GM12874 (cell line): ENCODE data around the gene SCAP.

Source experiments
- TF ChIP-seq, protein P1 (sequence below): IDR thresholded peaks from 2 replicates; pipeline ENCODE4 v1.5.1; 2011; ENCODE audit warnings: low read depth, mild to moderate bottlenecking, control low read depth, low read length, moderate library complexity; ENCODE audit not compliant: insufficient read depth

Gene SCAP

DNA sequence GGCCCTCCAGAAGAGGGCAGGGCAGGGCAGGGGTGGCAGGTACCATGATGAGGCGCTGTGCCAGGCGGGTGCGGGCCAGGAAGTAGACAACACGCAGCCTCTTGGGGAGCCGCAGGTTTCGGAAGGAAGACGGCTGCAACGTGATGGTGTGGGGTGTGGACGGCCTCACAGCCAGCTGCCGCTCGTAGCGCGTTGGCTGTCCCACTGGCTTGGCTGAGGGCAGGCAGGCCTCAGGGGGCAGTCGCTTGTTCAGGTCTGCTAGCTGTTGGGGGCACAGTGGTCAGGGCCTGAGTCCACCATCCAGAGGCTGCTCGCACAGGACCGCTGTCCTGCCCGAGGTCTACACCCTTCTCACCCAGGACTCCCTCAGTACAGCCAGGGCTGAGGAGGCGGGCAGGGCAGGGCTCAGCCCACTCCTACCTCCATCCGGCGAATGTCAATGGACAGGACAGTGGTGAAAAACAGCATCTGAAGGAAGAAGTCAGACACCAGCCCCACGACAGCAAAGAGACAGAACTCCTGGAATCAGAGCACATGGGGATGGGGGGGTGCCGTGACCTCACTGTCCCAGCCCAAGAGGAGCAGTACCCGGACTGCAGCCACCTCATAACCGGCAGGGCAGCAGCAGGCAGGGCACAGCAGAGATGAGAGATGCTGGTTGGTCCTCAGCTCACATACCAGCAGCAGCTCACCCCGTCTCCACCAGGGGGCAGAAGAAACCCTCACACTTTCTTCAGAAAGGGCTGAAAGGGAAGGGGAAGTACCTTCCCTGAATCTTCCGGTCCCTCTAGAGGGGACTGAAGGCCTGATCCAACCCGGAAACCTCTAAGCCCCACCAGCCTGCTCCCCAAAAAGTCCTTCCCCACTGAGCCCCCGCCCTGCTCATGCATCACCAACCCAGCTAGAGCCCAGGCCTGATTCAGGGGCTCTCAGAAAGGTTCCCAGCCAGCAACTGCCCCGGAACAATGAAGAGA lies 54.9 kb downstream of the SCAP start:
- TF ChIP-seq, protein P1, sequence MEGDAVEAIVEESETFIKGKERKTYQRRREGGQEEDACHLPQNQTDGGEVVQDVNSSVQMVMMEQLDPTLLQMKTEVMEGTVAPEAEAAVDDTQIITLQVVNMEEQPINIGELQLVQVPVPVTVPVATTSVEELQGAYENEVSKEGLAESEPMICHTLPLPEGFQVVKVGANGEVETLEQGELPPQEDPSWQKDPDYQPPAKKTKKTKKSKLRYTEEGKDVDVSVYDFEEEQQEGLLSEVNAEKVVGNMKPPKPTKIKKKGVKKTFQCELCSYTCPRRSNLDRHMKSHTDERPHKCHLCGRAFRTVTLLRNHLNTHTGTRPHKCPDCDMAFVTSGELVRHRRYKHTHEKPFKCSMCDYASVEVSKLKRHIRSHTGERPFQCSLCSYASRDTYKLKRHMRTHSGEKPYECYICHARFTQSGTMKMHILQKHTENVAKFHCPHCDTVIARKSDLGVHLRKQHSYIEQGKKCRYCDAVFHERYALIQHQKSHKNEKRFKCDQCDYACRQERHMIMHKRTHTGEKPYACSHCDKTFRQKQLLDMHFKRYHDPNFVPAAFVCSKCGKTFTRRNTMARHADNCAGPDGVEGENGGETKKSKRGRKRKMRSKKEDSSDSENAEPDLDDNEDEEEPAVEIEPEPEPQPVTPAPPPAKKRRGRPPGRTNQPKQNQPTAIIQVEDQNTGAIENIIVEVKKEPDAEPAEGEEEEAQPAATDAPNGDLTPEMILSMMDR = peak; percentile 95

DNA sequence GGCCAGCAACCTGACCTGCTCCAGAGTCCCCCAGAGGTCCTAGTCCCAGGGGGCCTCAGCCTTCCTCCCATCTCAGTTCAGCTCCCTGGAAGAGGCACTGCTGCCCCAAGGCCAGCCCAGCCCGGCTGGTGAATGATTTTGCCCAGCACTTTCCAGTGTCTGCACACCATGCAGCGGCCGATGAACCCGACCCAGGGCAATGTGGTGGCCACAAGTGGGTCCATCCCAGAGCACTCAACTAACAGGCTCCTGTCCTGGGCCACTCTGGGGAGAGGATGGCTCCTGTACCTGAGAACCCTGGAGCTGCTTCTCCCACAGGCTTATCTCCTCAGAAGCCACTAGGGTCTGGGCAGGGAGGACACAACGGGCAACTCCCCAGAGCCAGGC lies 55.7 kb downstream of the SCAP start:
- TF ChIP-seq, protein P1 = no peak

DNA sequence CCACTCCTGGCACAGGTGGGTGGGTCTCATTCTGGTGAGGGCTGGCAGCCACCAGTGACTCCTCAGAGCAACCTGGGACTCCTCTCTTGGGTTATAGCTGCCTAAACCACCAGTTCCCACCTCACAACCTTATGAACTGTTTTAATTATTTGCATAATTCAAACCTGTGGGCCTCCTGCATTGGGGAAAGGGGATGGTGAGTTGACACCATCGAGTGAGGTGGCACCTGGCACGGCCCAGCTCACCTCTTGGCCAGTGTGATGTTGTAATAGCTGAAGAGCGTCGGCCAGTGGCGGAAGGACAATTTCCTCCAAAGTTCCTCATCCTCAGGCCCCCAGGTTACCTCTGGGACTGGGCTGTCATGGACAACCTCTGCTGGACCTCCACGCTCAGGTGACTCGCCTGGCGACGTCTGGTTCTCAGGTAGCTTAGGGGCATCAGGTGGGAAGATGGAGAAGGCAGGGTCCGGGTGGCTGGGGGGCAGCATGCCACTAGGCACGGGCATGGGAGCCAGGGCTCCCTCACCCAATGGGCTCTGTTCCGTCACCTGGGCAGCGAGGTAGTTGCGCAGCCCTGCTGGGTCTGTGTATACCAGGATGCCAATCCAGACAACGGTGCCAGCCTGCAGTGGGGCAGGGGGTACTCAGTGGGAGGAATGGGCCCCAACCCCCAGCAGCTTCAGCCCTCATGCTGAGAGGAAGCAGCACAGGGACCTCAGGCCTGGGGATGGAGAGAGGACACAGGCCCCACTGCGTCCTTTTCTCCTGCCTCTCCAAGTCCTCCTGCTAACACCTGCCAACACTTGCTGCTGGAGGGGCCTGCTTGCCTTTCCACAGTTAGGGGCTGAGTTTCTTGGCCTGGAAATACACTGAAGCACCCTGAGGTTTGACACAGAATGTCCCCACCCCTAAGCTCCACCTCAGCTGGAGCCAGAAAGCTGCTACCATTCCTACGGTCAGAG lies 56.4 kb downstream of the SCAP start:
- TF ChIP-seq, protein P1 = no peak

DNA sequence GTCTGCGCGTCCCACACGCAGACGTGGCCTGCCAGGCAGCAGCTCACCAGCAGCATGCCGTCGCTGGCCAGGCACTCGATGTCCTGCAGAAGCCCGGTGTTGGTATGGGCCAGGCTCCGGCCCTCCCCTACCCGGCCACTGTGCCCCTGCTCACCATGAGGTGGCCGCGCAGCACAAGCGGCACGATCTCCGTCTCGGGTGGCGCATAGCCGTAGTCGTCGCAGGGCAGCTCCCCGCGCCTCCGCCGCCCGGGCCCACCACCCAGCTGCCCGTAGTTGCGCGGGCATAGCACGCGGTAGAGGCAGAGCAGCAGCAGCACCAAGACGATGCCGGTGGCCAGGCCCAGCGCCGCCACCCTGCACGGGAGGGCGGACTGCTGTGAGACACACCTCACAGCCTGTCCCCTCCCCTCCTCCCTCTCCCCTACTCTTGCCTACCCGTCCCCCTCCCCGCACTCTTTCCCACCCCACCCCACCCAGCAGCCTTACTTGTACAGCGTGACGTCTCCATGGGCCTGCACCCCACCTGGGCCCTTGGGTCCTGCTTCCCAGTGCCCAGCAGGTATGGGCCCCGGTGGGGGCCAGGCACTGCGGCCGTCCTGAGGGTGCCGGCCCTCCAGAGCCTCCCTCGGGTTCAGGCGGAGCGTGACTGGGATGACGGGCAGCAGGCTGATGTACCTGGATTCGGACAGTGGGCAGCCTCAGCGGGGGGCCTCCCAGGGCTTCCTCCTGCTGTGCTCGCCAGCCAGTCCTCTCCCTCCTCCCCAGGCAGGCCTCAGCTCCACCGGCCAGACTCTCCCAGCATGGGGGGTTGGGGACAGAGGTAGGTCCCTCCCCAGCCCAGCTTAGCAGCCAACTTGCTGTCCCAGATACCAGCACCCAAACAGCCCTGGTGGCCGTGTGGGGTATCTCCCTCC lies 57.3 kb downstream of the SCAP start:
- TF ChIP-seq, protein P1 = 0 out of 2 replicates have a peak, but pooled peaks have one; percentile 7

DNA sequence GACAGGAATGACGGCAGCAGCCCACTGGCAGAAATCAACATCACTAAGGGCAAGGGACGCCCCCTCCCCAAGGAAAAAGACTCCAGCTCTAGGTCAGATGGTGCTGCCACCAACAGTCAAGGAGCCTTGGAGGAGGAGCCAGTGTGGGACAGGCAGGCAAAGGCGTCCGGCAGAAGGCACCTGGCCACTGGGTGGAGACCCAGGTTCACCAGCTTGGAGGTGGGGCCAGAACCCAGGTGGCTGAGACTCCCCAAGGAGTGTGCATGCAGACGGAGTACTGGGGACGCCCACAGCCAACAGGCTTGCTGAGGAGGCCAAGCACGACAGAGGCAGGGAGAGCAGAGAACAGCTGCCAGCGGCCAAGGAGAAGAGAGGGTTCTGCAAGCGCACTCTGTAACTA lies 59.7 kb downstream of the SCAP start:
- TF ChIP-seq, protein P1 = no peak

DNA sequence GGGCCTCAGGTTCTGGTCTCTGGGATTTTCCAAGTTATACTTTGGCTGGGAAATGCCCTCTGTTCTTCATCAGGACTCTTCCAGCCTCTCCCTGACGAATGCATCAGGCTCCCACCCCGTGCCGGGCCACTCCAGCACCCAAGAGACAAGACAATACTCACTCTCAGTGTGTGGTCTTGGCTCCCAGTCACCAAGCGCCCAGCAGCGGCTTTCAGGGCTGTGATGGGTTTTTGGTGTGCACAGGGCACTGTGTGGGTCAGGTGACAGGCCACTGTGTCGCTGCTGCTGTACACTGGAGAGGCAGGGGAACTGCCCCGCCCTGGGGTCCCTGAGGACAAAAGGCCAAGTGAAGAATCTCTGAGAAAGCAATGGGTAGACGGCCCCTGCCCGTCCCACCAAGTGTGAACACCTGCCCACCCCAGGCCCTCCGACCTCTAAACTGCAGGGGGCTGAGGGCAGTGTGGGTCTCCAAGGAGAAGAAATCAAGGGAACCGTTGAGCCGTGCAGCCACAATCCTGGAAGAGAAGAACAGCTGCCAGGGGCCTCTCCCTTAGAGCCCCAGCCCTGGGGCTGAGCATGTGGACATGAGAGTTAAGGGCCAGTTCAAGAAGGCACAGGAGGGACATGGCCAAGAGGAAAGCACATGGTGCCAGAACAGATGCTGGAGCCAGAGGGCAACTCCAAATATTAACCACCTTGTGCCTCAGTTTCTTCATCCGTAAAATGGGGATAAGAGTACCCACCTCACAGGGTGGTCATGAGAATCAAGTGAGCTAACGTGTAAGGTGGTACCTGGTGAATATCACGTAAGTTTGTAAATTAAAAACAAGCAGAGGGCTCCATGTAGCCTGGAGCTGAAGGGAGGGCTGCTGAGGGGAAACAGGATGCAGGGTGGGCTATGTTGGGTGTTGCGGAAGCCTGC lies 60.8 kb downstream of the SCAP start:
- TF ChIP-seq, protein P1 = no peak
